GM12875 (cell line): ENCODE data around the gene RUNX1.

ENCODE experiments used
- H3K4me3 ChIP-seq: one replicate; pipeline ENCODE4 v1.5.1; 2011; ENCODE audit warnings: low read depth, low read length, control low read depth
- TF ChIP-seq, protein P1 (sequence below): IDR thresholded peaks from 2 replicates; pipeline ENCODE4 v1.5.1; 2011; ENCODE audit warnings: low read depth, mild to moderate bottlenecking, control low read depth, inconsistent platforms, low read length, moderate library complexity, borderline replicate concordance; ENCODE audit not compliant: insufficient read depth

Gene RUNX1

DNA sequence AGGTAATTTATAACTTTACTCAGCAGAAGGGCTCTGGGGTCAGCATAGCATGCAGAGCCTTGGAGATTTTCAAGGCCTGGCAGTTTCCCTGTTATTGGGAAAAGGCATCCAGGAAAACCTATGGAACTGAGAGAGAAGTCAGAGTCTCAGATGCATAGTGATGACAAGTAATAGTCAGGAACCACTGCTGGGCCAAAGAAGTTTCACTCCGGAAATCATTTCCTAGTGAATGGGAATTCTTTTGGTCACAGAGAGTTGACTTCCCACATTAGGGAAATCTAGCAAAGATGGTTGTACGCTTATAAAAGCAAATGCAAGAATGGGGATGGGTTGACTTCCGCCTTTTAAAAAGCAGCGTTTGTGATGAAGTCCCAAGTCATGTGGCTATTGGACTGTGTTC lies 28.4 kb upstream of the RUNX1 start:
- TF ChIP-seq, protein P1, sequence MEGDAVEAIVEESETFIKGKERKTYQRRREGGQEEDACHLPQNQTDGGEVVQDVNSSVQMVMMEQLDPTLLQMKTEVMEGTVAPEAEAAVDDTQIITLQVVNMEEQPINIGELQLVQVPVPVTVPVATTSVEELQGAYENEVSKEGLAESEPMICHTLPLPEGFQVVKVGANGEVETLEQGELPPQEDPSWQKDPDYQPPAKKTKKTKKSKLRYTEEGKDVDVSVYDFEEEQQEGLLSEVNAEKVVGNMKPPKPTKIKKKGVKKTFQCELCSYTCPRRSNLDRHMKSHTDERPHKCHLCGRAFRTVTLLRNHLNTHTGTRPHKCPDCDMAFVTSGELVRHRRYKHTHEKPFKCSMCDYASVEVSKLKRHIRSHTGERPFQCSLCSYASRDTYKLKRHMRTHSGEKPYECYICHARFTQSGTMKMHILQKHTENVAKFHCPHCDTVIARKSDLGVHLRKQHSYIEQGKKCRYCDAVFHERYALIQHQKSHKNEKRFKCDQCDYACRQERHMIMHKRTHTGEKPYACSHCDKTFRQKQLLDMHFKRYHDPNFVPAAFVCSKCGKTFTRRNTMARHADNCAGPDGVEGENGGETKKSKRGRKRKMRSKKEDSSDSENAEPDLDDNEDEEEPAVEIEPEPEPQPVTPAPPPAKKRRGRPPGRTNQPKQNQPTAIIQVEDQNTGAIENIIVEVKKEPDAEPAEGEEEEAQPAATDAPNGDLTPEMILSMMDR = no peak
- no peak overlapping the region for H3K4me3 ChIP-seq

DNA sequence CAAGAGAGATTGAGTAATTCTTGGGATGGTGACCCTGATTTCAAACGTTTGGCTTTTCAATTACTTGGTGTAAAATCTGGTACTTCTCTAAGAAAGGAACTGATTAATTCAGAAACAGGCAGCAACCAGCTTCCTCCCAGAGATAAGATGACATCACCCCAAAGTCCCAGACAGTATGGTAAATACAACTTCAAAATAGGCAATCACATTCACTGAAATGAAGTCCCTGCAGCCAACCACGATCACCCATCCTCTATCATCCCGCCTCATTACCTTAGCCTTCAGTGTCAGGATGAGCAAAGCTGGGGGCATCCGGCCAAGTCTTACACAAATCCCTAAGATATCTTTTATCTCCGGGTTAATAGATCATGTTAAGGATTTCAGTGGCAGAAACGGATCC lies 26.4 kb upstream of the RUNX1 start:
- TF ChIP-seq, protein P1 = no peak
- no peak overlapping the region for H3K4me3 ChIP-seq

DNA sequence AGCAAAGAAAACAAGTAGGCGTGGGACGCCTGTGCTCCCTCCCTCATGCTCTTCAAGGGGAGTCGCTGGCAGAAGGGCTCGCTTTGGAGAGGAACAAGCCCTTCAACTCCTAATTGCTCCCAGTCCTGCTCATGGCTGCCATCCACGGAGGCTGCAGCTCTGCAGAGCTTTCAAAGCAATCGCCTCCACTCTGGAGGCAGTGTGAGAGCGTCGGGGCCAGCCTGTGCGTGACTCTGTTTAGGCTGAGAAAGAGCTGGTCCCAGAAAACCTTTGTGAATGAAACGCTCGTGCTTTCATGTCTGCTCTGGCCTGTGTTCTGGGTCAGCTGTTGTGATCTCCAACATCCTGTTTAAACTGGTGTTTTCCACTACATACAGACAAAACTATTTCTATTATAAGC lies 23.9 kb upstream of the RUNX1 start:
- TF ChIP-seq, protein P1 = no peak
- no peak overlapping the region for H3K4me3 ChIP-seq

DNA sequence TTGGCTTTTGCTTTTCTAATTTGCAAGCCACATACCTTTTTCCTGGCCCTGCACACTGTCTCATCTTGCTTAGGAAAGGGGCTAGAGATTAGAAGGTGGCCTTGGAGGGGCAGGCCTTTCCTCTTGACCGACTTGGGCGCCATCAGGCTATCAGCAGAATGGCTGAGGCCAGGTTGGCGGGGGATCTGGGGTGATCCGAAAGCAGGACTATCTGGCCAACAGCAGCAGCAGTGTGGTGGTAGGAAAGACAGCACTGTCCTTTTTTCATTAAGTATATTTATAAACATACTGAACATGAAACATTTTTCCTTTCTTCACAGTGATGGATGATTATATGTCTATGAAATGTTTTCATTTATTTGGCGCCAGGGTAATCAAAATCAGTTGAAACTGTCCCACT lies 23.5 kb upstream of the RUNX1 start:
- H3K4me3 ChIP-seq = no peak overlapping the region
- TF ChIP-seq, protein P1 = no peak

DNA sequence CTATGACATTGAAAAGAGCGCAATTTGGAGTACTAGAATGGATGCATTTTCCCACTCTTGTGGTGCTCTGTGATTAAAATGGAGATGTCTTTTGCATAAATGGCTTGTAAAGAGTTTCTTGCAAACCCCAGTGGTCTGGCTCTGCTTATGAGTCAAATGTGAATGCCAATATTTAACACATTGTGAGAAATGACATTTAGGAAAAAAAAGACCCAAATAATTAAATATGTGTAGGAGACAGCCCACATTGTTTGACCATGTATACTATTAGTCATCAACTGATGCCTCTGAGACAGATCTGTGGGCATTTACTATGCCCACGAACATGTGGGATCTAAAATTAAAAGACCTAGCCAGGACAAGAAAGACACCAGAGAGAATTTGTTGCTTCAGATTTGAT lies 22.2 kb upstream of the RUNX1 start:
- TF ChIP-seq, protein P1 = no peak
- H3K4me3 ChIP-seq = no peak overlapping the region

DNA sequence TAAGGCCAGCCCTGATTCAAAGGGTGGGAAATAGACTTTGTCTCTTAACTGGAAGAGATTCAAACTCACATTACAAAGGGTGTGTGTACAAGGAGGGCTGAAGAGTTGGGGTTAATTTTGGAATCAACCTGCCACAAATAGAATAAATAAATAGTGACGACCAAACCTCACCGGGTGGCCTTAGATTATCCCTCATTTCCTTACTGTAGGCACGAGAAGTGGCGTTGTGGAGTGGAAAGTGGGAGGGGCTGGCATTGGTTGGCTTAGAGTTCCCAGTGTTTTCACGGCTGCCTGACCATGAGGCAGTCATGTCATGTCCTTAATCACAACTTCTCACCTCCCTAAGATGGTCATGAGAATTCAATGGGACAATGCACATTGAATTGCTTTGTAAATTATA lies 21.3 kb upstream of the RUNX1 start:
- no peak overlapping the region for H3K4me3 ChIP-seq
- TF ChIP-seq, protein P1 = no peak

DNA sequence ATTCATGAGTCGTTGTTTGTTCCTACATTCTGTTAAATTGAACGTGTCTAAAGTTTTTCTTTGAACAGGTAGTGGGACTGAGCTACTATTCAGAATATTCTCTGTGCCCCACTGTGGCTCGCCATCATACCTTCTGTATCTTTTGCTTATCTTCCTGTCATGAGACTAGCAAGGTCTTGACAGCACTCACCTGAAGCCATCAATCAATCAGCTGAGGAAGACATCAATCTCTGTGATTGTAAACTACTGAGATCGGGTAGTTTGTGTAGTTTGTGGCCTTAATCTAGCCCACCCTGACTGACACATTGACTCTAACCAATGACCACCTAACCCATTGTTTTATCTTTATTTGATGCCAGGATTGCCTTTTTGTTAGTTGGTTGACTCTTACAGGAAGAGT lies 17.7 kb upstream of the RUNX1 start:
- H3K4me3 ChIP-seq = no peak overlapping the region
- TF ChIP-seq, protein P1 = no peak
